Psoas muscle (tissue), 8 donors: ENCODE data around the gene XRCC3. TPM values are rescaled to one million over a fixed set of nuclear protein-coding genes. Genes with fewer than 3 reads are reported as not detected.
"Not testable (repeated sequence)": the region's sequence is repeated elsewhere in the genome, so short reads cannot be mapped to it uniquely, and the experiment has no call there.

Experiments
- ATAC-seq, 4 donors: fragments of 200-7000 bp; cut with Tn5 transposase; one replicate each; pipeline ENCODE4 v1.9.1; 2020; ENCODE audit warnings: moderate library complexity in 3 of 4, mild to moderate bottlenecking in 2 of 4
- DNase-seq, 2 donors: peaks; one replicate each; pipeline ENCODE4 v3.0.0-alpha.2; 2020
- H3K27ac ChIP-seq: fragments of 200-600 bp; one replicate; pipeline ENCODE4 v1.8.0; 2022
- H3K27me3 ChIP-seq, 3 donors: fragments of 200-600 bp in 1 of 3; one replicate each; pipeline versions ENCODE4 v1.6.1 to v1.8.0; 2013 to 2022; ENCODE audit warnings: low read length in 2 of 3, mild to moderate bottlenecking in 2 of 3, moderate library complexity in 1 of 3; ENCODE audit not compliant: insufficient read depth in 3 of 3
- H3K36me3 ChIP-seq, 2 donors: fragments of 200-600 bp in 1 of 2; one replicate each; pipeline versions ENCODE4 v1.6.1 to v1.8.0; 2013 to 2022; ENCODE audit warnings: low read depth in 1 of 2, mild to moderate bottlenecking in 1 of 2, moderate library complexity in 1 of 2; ENCODE audit not compliant: insufficient read depth in 1 of 2
- H3K4me1 ChIP-seq: fragments of 200-600 bp; one replicate; pipeline ENCODE4 v1.8.0; 2022
- H3K4me3 ChIP-seq: fragments of 200-600 bp; one replicate; pipeline ENCODE4 v1.8.0; 2022; ENCODE audit warnings: mild to moderate bottlenecking
- H3K9me3 ChIP-seq: fragments of 200-600 bp; one replicate; pipeline ENCODE4 v1.8.0; 2022
- WGBS, 3 donors: extraction: QIAGEN DNeasy Blood & Tissue Kit; methylation state at CpG; one replicate each; pipeline versions ENCODE4 v1.1.6 to v1.1.7; 2013; 5-methylcytosine and 5-hydroxymethylcytosine counted together
- intact Hi-C, 2 donors: fragments of 100-400 bp; cut with DNase I; formaldehyde crosslinking; loops; one replicate each; pipeline versions ENCODE4 v1.11.0 to v1.14.2; 2022
- polyA plus RNA-seq, 3 donors: library from polyadenylated mRNA; stranded (reverse); fragments of 200-250 nt; gene quantifications; one replicate each; pipeline ENCODE4 v1.2.3, GENCODE V29; 2013
- total RNA-seq, 4 donors: library from RNA; stranded (reverse); fragmentation: NEBNext Ultra II Directional in 2 of 4; extraction: Animal tissue kit (Norgen Biotek cat#: 25700) in 2 of 4; gene quantifications; one replicate each; pipeline versions ENCODE4 v1.2.1 to v1.2.4, GENCODE V29; 2021 to 2023
- TF ChIP-seq, protein P1 (sequence below): fragments of 200-600 bp; IDR thresholded peaks from one replicate; pipeline ENCODE4 v1.8.0; 2022; ENCODE audit warnings: antibody characterized with exemption
- donor health status: healthy with polysubstance abuse.
- donor health status: DM: no; HTN: no; CAD: no; lungs with moderate emphysema.
- donor health status: Bipolar disorder and iron deficiency.
- donor health status: healthy.
- donor health status: DM: yes; HTN: yes; CAD: no.
- donor health status: DM: no; HTN: no; CAD: no.
- donor health status: DM: no; HTN: no; CAD: no.
- donor health status: DM: yes; HTN: yes; CAD: no.

The XRCC3 gene
- total and polyA plus RNA-seq, 7 donors, result 1.00 to 2.5 (median 1.6) TPM

DNA sequence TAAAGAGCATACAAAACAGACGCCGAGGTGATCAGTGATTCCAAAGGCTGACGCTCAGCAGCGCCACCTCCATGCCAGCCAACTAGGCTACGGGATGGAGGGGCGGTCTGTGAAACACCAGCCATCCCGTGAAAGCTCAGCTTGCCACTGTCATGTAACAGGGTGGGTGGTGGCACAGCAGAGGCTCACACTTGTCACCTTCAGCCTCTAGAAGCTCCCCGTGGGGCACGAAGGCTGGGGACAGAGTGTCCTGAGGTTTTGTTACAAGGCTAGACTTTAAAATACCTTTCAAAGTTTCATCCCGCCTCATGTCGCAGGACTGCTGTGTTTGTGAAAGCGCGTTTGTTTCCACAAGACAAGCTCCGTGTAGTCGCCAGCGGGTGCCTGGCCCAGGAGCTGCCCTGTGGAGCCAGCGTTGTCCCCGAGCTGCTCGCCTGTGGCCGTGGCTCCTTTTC is 20.7 kb downstream of the XRCC3 start:
- 80 to 94% (median 88%) methylated on average over 20 of the region's 20 CpGs for WGBS, 3 donors
- intact Hi-C loops, result loop anchor here in 1 of 2 donors (5.0 kb wide), 1 partner anchor 62 kb away; no protein-coding TSS in a partner anchor
- Histone ChIP-seq H3K4me3 (no peak overlapping the region), H3K4me1 (peaks cover 38% of the 10 kb centered on the region), H3K36me3 (peaks cover 5 to 72% of the 10 kb centered on the region in 2 donors), H3K9me3 (no peaks in the 10 kb centered on the region), H3K27ac (peak overlapping the region; percentile 9), H3K27me3 (no peaks in the 10 kb centered on the region)
- TF ChIP-seq, protein P1, sequence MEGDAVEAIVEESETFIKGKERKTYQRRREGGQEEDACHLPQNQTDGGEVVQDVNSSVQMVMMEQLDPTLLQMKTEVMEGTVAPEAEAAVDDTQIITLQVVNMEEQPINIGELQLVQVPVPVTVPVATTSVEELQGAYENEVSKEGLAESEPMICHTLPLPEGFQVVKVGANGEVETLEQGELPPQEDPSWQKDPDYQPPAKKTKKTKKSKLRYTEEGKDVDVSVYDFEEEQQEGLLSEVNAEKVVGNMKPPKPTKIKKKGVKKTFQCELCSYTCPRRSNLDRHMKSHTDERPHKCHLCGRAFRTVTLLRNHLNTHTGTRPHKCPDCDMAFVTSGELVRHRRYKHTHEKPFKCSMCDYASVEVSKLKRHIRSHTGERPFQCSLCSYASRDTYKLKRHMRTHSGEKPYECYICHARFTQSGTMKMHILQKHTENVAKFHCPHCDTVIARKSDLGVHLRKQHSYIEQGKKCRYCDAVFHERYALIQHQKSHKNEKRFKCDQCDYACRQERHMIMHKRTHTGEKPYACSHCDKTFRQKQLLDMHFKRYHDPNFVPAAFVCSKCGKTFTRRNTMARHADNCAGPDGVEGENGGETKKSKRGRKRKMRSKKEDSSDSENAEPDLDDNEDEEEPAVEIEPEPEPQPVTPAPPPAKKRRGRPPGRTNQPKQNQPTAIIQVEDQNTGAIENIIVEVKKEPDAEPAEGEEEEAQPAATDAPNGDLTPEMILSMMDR, result no peak
- ATAC-seq, result peak in 1 of 4 donors; percentile 5
- DNase-seq, result no peak

DNA sequence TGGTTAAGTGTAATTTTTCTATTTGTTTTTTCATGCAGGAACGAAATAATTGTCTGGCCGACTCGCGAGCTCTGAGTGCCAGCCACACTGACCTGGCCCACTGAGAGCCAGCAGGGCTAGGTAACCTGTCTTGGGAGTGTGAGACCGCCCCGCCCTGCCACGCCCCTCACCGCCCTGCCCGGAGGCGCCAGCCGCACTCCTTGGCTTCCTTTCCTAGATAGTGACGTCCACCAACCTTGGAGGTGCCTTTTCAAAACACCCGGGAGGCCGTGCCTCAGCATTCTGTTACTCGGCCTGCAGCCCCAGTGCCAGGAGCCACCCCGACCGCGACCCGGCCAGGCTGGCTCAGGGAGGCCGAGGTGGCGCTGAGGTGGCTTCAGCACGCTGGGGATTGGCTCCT is 21.7 kb downstream of the XRCC3 start:
- DNase-seq, result no peak

GRCh38 chr14:103692871-103693270 is 22.4 kb downstream of the XRCC3 start:
- WGBS, 3 donors, result 35 to 56% (median 41%) methylated on average over 12 of the region's 12 CpGs
- TF ChIP-seq, protein P1, result no peak
- Histone ChIP-seq H3K27ac (peak overlapping the region; percentile 50), H3K27me3 (no peaks in the 10 kb centered on the region), H3K4me3 (no peak overlapping the region), H3K4me1 (peaks cover 32% of the 10 kb centered on the region), H3K36me3 (peaks cover 5 to 72% of the 10 kb centered on the region in 2 donors), H3K9me3 (no peaks in the 10 kb centered on the region)
- ATAC-seq, result peak in 3 of 4 donors; percentile 20 to 42 (median 23)
- intact Hi-C loops, result no loop called here
- DNase-seq, result no peak

More for the DNA sequence above, 21.7 kb downstream of the XRCC3 start:
- WGBS, 3 donors, result 39 to 66% (median 44%) methylated on average over 22 of the region's 22 CpGs
- TF ChIP-seq, protein P1, result no peak
- H3K27me3 ChIP-seq, result no peaks in the 10 kb centered on the region
- no peak overlapping the region for H3K4me3 ChIP-seq
- peaks cover 5 to 72% of the 10 kb centered on the region in 2 donors for H3K36me3 ChIP-seq
- H3K4me1 ChIP-seq, result peaks cover 32% of the 10 kb centered on the region
- no peak overlapping the region for H3K27ac ChIP-seq
- intact Hi-C loops, result no loop called here
- peak; percentile 23 to 67 (median 60) for ATAC-seq
- no peaks in the 10 kb centered on the region for H3K9me3 ChIP-seq

GRCh38 chr14:103692159-103692558 is 23.1 kb downstream of the XRCC3 start:
- Histone ChIP-seq H3K27me3 (no peaks in the 10 kb centered on the region), H3K9me3 (no peaks in the 10 kb centered on the region), H3K27ac (no peak overlapping the region), H3K4me1 (peaks cover 30% of the 10 kb centered on the region), H3K36me3 (peaks cover 6 to 74% of the 10 kb centered on the region in 2 donors), H3K4me3 (no peak overlapping the region)
- TF ChIP-seq, protein P1, result no peak
- intact Hi-C loops, result no loop called here
- ATAC-seq (no peak), DNase-seq (no peak)
- 57 to 73% (median 57%) methylated on average over 17 of the region's 17 CpGs for WGBS, 3 donors

GRCh38 chr14:103691655-103692054 is 23.6 kb downstream of the XRCC3 start:
- H3K4me3 ChIP-seq, ATAC-seq, H3K27me3 ChIP-seq, H3K27ac ChIP-seq, DNase-seq, H3K9me3 ChIP-seq, intact Hi-C loops: not testable (repeated sequence)
- WGBS, 3 donors, result 87 to 91% (median 91%) methylated on average over 5 of the region's 5 CpGs
- peaks cover 25% of the 10 kb centered on the region for H3K4me1 ChIP-seq
- peaks cover 9 to 79% of the 10 kb centered on the region in 2 donors for H3K36me3 ChIP-seq
